IMR-90 (cell line): ENCODE measurements around the gene KIAA1586. TPM values are rescaled to one million over a fixed set of nuclear protein-coding genes. Genes with fewer than 3 reads are reported as not detected.

Experiments used
- ATAC-seq: fragments of 200-7000 bp; cut with Tn5 transposase; 2 replicates; pipeline ENCODE4 v1.9.1; 2020; ENCODE audit warnings: low read depth, mild to moderate bottlenecking, moderate library complexity
- BruUV-seq: library from RNA; stranded (reverse); fragments of 400-500 nt; replicated peaks from 2 replicates; lab custom pipeline; 2021; lab: Mats Ljungman, UMichigan
- CTCF ChIA-PET: fragments of 300-600 bp; formaldehyde crosslinking; extraction: SDS; loops from one replicate; lab custom pipeline; 2021; ENCODE audit warnings: antibody characterized with exemption; lab: Yijun Ruan, JAX
- POLR2A ChIA-PET: fragments of 300-600 bp; sonication (Branson Sonifier 250); formaldehyde crosslinking; loops from one replicate; lab custom pipeline; 2022; ENCODE audit warnings: antibody characterized with exemption; ENCODE audit not compliant: unreplicated experiment; lab: Charles Lee
- DNase-seq: peaks from one replicate; pipeline ENCODE4 v3.0.0; 2013
- H2AFZ ChIP-seq: replicated peaks from 2 replicates; pipeline ENCODE3; 2013; ENCODE audit warnings: low read length, mild to moderate bottlenecking; ENCODE audit not compliant: poor library complexity
- H2AK5ac ChIP-seq: 2 replicates; pipeline ENCODE4 v1.6.1; 2013; ENCODE audit warnings: low read depth, low read length, inconsistent platforms
- H2AK9ac ChIP-seq: replicated peaks from 2 replicates; pipeline ENCODE3; 2013; ENCODE audit warnings: mild to moderate bottlenecking, low read depth, low read length, moderate library complexity; ENCODE audit not compliant: poor library complexity
- H2BK120ac ChIP-seq: 2 replicates; pipeline ENCODE4 v1.6.1; 2013; ENCODE audit warnings: low read depth, low read length, inconsistent platforms
- H2BK15ac ChIP-seq: 3 replicates; pipeline ENCODE4 v1.6.1; 2013; ENCODE audit warnings: low read depth, low read length, inconsistent platforms
- H2BK20ac ChIP-seq: 2 replicates; pipeline ENCODE4 v1.6.1; 2013; ENCODE audit warnings: low read depth, mild to moderate bottlenecking, inconsistent platforms, low read length, moderate library complexity
- H2BK5ac ChIP-seq: 2 replicates; pipeline ENCODE4 v1.6.1; 2013; ENCODE audit warnings: mild to moderate bottlenecking, low read depth, low read length, inconsistent platforms; ENCODE audit not compliant: poor library complexity, severe bottlenecking
- H3K14ac ChIP-seq: replicated peaks from 2 replicates; pipeline ENCODE4 v1.6.1; 2013; ENCODE audit warnings: low read depth, low read length, inconsistent platforms
- H3K18ac ChIP-seq: 2 replicates; pipeline ENCODE4 v1.6.1; 2013; ENCODE audit warnings: low read depth, low read length, control low read depth
- H3K23ac ChIP-seq: 2 replicates; pipeline ENCODE4 v1.6.1; 2013; ENCODE audit warnings: low read depth, low read length, inconsistent platforms
- H3K27ac ChIP-seq: 2 replicates; pipeline ENCODE4 v1.5.1; 2013; ENCODE audit warnings: mild to moderate bottlenecking, control low read depth, low read length; ENCODE audit not compliant: insufficient read depth
- H3K27me3 ChIP-seq: 2 replicates; pipeline ENCODE4 v1.6.1; 2013; ENCODE audit warnings: low read length; ENCODE audit not compliant: control insufficient read depth, insufficient read depth
- H3K36me3 ChIP-seq: 2 replicates; pipeline ENCODE4 v1.6.1; 2013; ENCODE audit warnings: low read length, mixed read lengths; ENCODE audit not compliant: control insufficient read depth, insufficient read depth
- H3K4ac ChIP-seq: 2 replicates; pipeline ENCODE4 v1.6.1; 2013; ENCODE audit warnings: low read depth, low read length, inconsistent platforms
- H3K4me1 ChIP-seq: 2 replicates; pipeline ENCODE4 v1.6.1; 2013; ENCODE audit warnings: low read length, mixed read lengths; ENCODE audit not compliant: control insufficient read depth, insufficient read depth
- H3K4me2 ChIP-seq: 2 replicates; pipeline ENCODE4 v1.6.1; 2013; ENCODE audit warnings: low read depth, mild to moderate bottlenecking, control low read depth, low read length, moderate library complexity
- H3K4me3 ChIP-seq: 2 replicates; pipeline ENCODE4 v1.5.1; 2013; ENCODE audit warnings: low read depth, mild to moderate bottlenecking, control low read depth, low read length, moderate library complexity; ENCODE audit not compliant: insufficient read depth
- H3K56ac ChIP-seq: 2 replicates; pipeline ENCODE4 v1.6.1; 2013; ENCODE audit warnings: low read length, inconsistent platforms; ENCODE audit not compliant: insufficient read depth; ENCODE audit errors: extremely low read depth
- H3K79me1 ChIP-seq, 2 experiments: 2 replicates each; pipeline ENCODE4 v1.6.1; 2013; ENCODE audit warnings: low read length in 2 of 2, inconsistent platforms in 1 of 2, low read depth in 1 of 2
- H3K9ac ChIP-seq: 2 replicates; pipeline ENCODE4 v1.6.1; 2013; ENCODE audit warnings: low read depth, low read length, control low read depth
- H3K9me1 ChIP-seq: 2 replicates; pipeline ENCODE4 v1.6.1; 2013; ENCODE audit warnings: low read length, inconsistent platforms; ENCODE audit not compliant: insufficient read depth
- H3K9me3 ChIP-seq: 2 replicates; pipeline ENCODE4 v1.6.1; 2013; ENCODE audit warnings: low read length; ENCODE audit not compliant: control insufficient read depth, insufficient read depth
- H4K20me1 ChIP-seq: 2 replicates; pipeline ENCODE4 v1.6.1; 2013; ENCODE audit warnings: low read length, inconsistent platforms; ENCODE audit not compliant: insufficient read depth
- H4K5ac ChIP-seq: 2 replicates; pipeline ENCODE4 v1.6.1; 2013; ENCODE audit warnings: mild to moderate bottlenecking, low read depth, low read length, control low read depth
- H4K8ac ChIP-seq, 2 experiments: 2 replicates each; pipeline ENCODE4 v1.6.1; 2013; ENCODE audit warnings: low read depth in 2 of 2, low read length in 2 of 2, control low read depth in 1 of 2, inconsistent platforms in 1 of 2
- H4K91ac ChIP-seq: 2 replicates; pipeline ENCODE4 v1.6.1; 2013; ENCODE audit warnings: low read depth, low read length, inconsistent platforms; ENCODE audit not compliant: insufficient read depth
- BHLHE40 ChIP-seq: fragments of 150-350 bp; IDR thresholded peaks from 2 replicates; pipeline ENCODE4 v1.6.1; 2016; ENCODE audit warnings: mild to moderate bottlenecking, low read depth, low read length
- CEBPB ChIP-seq: IDR thresholded peaks from 2 replicates; pipeline ENCODE4 v1.6.1; 2012; ENCODE audit warnings: low read depth, low read length, improper control_type of control experiment
- CHD1 ChIP-seq: IDR thresholded peaks from 2 replicates; pipeline ENCODE4 v1.6.1; 2012; ENCODE audit warnings: low read depth, low read length, improper control_type of control experiment
- CTCF ChIP-seq: conservative IDR thresholded peaks from 2 replicates; pipeline ENCODE4 v1.5.1; 2012; ENCODE audit warnings: mild to moderate bottlenecking, low read depth, low read length, improper control_type of control experiment
- ELK1 ChIP-seq: fragments of 150-350 bp; IDR thresholded peaks from 2 replicates; pipeline ENCODE4 v1.6.1; 2016; ENCODE audit warnings: low read depth, mild to moderate bottlenecking, low read length, moderate library complexity, borderline replicate concordance
- FOS ChIP-seq: fragments of 150-350 bp; IDR thresholded peaks from 2 replicates; pipeline ENCODE4 v1.6.1; 2016; ENCODE audit warnings: low read depth, low read length
- MXI1 ChIP-seq: IDR thresholded peaks from 2 replicates; pipeline ENCODE4 v1.6.1; 2012; ENCODE audit warnings: low read depth, mild to moderate bottlenecking, low read length, moderate library complexity, borderline replicate concordance
- NFE2L2 ChIP-seq: fragments of 150-350 bp; IDR thresholded peaks from 2 replicates; pipeline ENCODE4 v1.6.1; 2016; ENCODE audit warnings: low read depth, mild to moderate bottlenecking, low read length
- POLR2A ChIP-seq: IDR thresholded peaks from 2 replicates; pipeline ENCODE4 v1.6.1; 2012; ENCODE audit warnings: mild to moderate bottlenecking, low read depth, low read length
- RCOR1 ChIP-seq: IDR thresholded peaks from 2 replicates; pipeline ENCODE4 v1.6.1; 2012; ENCODE audit warnings: mild to moderate bottlenecking, low read length, improper control_type of control experiment; ENCODE audit not compliant: insufficient replicate concordance
- SMC3 ChIP-seq: fragments of 150-350 bp; IDR thresholded peaks from 2 replicates; pipeline ENCODE4 v1.6.1; 2016; ENCODE audit warnings: low read depth, mild to moderate bottlenecking, antibody characterized with exemption, low read length, moderate library complexity
- USF2 ChIP-seq: fragments of 150-350 bp; IDR thresholded peaks from 2 replicates; pipeline ENCODE4 v1.6.1; 2017; ENCODE audit warnings: mild to moderate bottlenecking, antibody characterized with exemption, low read length, low read depth
- WGBS, 2 experiments: methylation state at CpG; one replicate each; pipeline versions ENCODE4 v1.1.5 to v1.1.7; 2013; ENCODE audit warnings: missing lambda C conversion rate in 2 of 2; ENCODE audit not compliant: insufficient read length in 1 of 2; ENCODE audit errors: extremely low coverage in 2 of 2; 5-methylcytosine and 5-hydroxymethylcytosine counted together
- dilution Hi-C: fragments of 300-500 bp; cut with HindIII; formaldehyde crosslinking; loops from one replicate; pipeline ENCODE4 v1.14.3; 2018; ENCODE audit warnings: low sequenced_read_pairs; ENCODE audit not compliant: unreplicated experiment
- in situ Hi-C: fragments of 300-500 bp; cut with MboI; formaldehyde crosslinking; loops from 3 replicates; pipeline ENCODE4 v1.14.3; 2019; ENCODE audit warnings: low sequenced_read_pairs, inconsistent platforms, mixed read lengths
- intact Hi-C: fragments of 100-400 bp; cut with micrococcal nuclease; formaldehyde crosslinking; loops from 2 replicates; pipeline ENCODE4 v1.10.0; 2022
- polyA plus RNA-seq, 3 experiments: library from polyadenylated mRNA; depleted of rRNA; stranded (reverse); fragments of >200 nt; gene quantifications; 2 replicates each; pipeline ENCODE4 v1.2.3, GENCODE V29; 2012; ENCODE audit warnings: low replicate concordance in 1 of 3
- total RNA-seq: library from RNA; depleted of rRNA; stranded (reverse); fragments of >200 nt; gene quantifications from 2 replicates; pipeline ENCODE4 v1.2.3, GENCODE V29; 2012

The KIAA1586 gene
- total and polyA plus RNA-seq, 2 of the 4 experiments (the other 2 are of a cell fraction) = 3.6 to 3.8 TPM

- in situ Hi-C loops = no loop called here
Observed at GRCh38 chr6:57019434-57019833, 27.1 kb upstream of the KIAA1586 start.

More at GRCh38 chr6:57019434-57019833, 27.1 kb upstream of the KIAA1586 start:
- no peak overlapping the region for H4K8ac ChIP-seq
- H4K91ac ChIP-seq = no peak overlapping the region
- WGBS, 2 experiments = 80% methylated on average over 1 of the region's 4 CpGs; no CpG with 5 or more reads in 1 of the 2 experiments
- intact Hi-C loops (no loop called here), dilution Hi-C loops (no loop called here)
- no peaks in the 10 kb centered on the region for H4K20me1 ChIP-seq
- H2BK15ac ChIP-seq = no peak overlapping the region
- ChIA-PET POLR2A (no interaction called here), CTCF (no interaction called here)
- no peak overlapping the region for H2AK5ac ChIP-seq
- peaks cover 3% of the 10 kb centered on the region; the same call in 1 of the 2 replicates for H3K9me3 ChIP-seq
- no peak overlapping the region for H3K9ac ChIP-seq
- no peak overlapping the region for H2BK5ac ChIP-seq
- no peaks in the 10 kb centered on the region for H3K9me1 ChIP-seq
- H3K36me3 ChIP-seq = no peaks in the 10 kb centered on the region
- no peak overlapping the region for H3K27ac ChIP-seq
- no peak overlapping the region for H3K18ac ChIP-seq
- H2BK120ac ChIP-seq = no peak overlapping the region
- TF ChIP-seq POLR2A (no peak), CEBPB (no peak), CHD1 (no peak), RCOR1 (no peak), NFE2L2 (no peak), CTCF (no peak), USF2 (no peak), BHLHE40 (no peak), MXI1 (no peak), SMC3 (no peak), FOS (no peak), ELK1 (no peak)
- H3K4me3 ChIP-seq = no peak overlapping the region
- H2AFZ ChIP-seq = no peak overlapping the region
- no peak overlapping the region for H3K23ac ChIP-seq
- no peak overlapping the region for H3K4ac ChIP-seq
- H2BK20ac ChIP-seq = no peak overlapping the region
- BruUV-seq = no TSS peak
- no peak overlapping the region for H2AK9ac ChIP-seq
- H3K4me1 ChIP-seq = no peaks in the 10 kb centered on the region
- ATAC-seq (no peak), DNase-seq (no peak)
- H3K4me2 ChIP-seq = no peak overlapping the region
- H3K56ac ChIP-seq = no peak overlapping the region
- no peak overlapping the region for H3K14ac ChIP-seq
- H4K5ac ChIP-seq = no peak overlapping the region
- H3K79me1 ChIP-seq = no peaks in the 10 kb centered on the region
- no peaks in the 10 kb centered on the region for H3K27me3 ChIP-seq
